Activated CD4-positive, alpha-beta T cell treated with anti-CD3 and anti-CD28 coated beads for 36 hours (primary cell): ENCODE results near the gene CCDC80. TPM values are rescaled to one million over a fixed set of nuclear protein-coding genes. Genes with fewer than 3 reads are reported as not detected.

Experiments
- ATAC-seq: fragments of 200-7000 bp; cut with Tn5 transposase; one replicate; pipeline ENCODE4 v1.10.0; 2021; ENCODE audit warnings: mild to moderate bottlenecking, moderate library complexity
- CTCF ChIA-PET: fragments of 350-600 bp; sonication (Branson Sonifier 250); formaldehyde crosslinking; loops from one replicate; lab custom pipeline; 2021; ENCODE audit warnings: antibody characterized with exemption; lab: Charles Lee
- POLR2A ChIA-PET: fragments of 350-600 bp; sonication (Branson Sonifier 250); formaldehyde crosslinking; loops from one replicate; lab custom pipeline; 2021; ENCODE audit warnings: antibody characterized with exemption, inconsistent platforms; lab: Charles Lee
- DNase-seq: peaks from one replicate; pipeline ENCODE4 v3.0.0-alpha.2; 2020
- H3K27ac Mint-ChIP-seq: one replicate; pipeline ENCODE4 v1.8.0; 2021; ENCODE audit warnings: mixed read lengths
- H3K27me3 Mint-ChIP-seq: one replicate; pipeline ENCODE4 v1.8.0; 2021; ENCODE audit warnings: mixed read lengths
- H3K36me3 Mint-ChIP-seq: one replicate; pipeline ENCODE4 v1.8.0; 2021; ENCODE audit warnings: low read depth, mixed read lengths
- H3K4me1 Mint-ChIP-seq: one replicate; pipeline ENCODE4 v1.8.0; 2021; ENCODE audit warnings: mixed read lengths
- H3K4me3 Mint-ChIP-seq: one replicate; pipeline ENCODE4 v1.8.0; 2021; ENCODE audit warnings: mild to moderate bottlenecking, moderate library complexity, mixed read lengths
- H3K9me3 Mint-ChIP-seq: one replicate; pipeline ENCODE4 v1.8.0; 2021; ENCODE audit warnings: low read depth, mixed read lengths
- intact Hi-C, 2 experiments: fragments of 100-400 bp; cut with DNase I in 1 of 2; cut with micrococcal nuclease in 1 of 2; formaldehyde crosslinking; loops; one replicate each; pipeline versions ENCODE4 v1.14.2 to v1.15.1; 2022 to 2024; cut with DNase I, micrococcal nuclease
- total RNA-seq, 2 experiments: library from RNA; stranded (reverse); gene quantifications; one replicate each; pipeline ENCODE4 v1.2.3, GENCODE V29; 2021

CCDC80 gene
- total RNA-seq, 2 experiments from 2014 or later: not detected

- POLR2A ChIA-PET: no interaction called here
- intact Hi-C loops: no loop called here
- no peaks in the 10 kb centered on the region for H3K27me3 Mint-ChIP-seq
Measured at GRCh38 chr3:112632596-112632995, 8.3 kb downstream of the CCDC80 start.

GRCh38 chr3:112631257-112631656, 9.7 kb downstream of the CCDC80 start:
- Mint-ChIP-seq H3K27me3 (no peaks in the 10 kb centered on the region), H3K4me3 (no peak overlapping the region), H3K4me1 (peaks cover 11% of the 10 kb centered on the region), H3K36me3 (no peaks in the 10 kb centered on the region), H3K27ac (no peak overlapping the region), H3K9me3 (no peaks in the 10 kb centered on the region)
- ChIA-PET CTCF (interaction anchor here (0.8 to 1.5 kb wide), 2 partner anchors 11 to 309 kb away, joined by 3 to 8 read pairs; no protein-coding TSS in a partner anchor), POLR2A (no interaction called here)
- intact Hi-C loops: no loop called here
- DNase-seq (no peak), ATAC-seq (no peak)

More at GRCh38 chr3:112632596-112632995, 8.3 kb downstream of the CCDC80 start:
- no peaks in the 10 kb centered on the region for H3K9me3 Mint-ChIP-seq
- CTCF ChIA-PET: interaction anchor here (0.6 to 1.7 kb wide), 2 partner anchors 12 to 43 kb away, joined by 3 to 5 read pairs; no protein-coding TSS in a partner anchor
- H3K4me3 Mint-ChIP-seq: no peak overlapping the region
- no peak for DNase-seq
- no peak for ATAC-seq
- peaks cover 11% of the 10 kb centered on the region for H3K4me1 Mint-ChIP-seq
- H3K36me3 Mint-ChIP-seq: no peaks in the 10 kb centered on the region
- H3K27ac Mint-ChIP-seq: no peak overlapping the region

DNA sequence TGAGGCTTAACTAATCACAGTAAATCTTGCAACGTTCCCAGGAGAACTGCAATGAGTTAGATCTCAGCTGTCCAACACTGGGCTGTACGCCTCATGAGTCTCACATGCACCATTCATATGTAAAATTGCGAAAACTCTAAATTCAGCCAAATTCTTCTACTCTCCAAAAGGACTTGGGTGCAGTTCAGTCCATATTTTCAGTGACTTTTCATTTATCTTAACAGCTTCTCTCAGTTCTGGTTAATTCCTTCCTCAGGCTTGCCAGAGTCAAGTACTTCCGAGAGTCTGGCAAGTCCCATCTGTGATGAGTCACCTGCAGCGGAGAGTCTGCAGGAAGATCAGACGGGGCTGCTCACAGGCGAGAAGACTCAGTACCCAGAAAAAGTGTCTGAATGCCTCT, 11.5 kb downstream of the CCDC80 start:
- no peak overlapping the region for H3K27ac Mint-ChIP-seq
- ChIA-PET CTCF (no interaction called here), POLR2A (no interaction called here)
- H3K9me3 Mint-ChIP-seq: no peaks in the 10 kb centered on the region
- no peaks in the 10 kb centered on the region for H3K36me3 Mint-ChIP-seq
- peaks cover 6% of the 10 kb centered on the region for H3K4me1 Mint-ChIP-seq
- intact Hi-C loops: no loop called here
- ATAC-seq (peak; percentile 83), DNase-seq (peak; percentile 48)
- H3K27me3 Mint-ChIP-seq: no peaks in the 10 kb centered on the region
- H3K4me3 Mint-ChIP-seq: no peak overlapping the region

DNA sequence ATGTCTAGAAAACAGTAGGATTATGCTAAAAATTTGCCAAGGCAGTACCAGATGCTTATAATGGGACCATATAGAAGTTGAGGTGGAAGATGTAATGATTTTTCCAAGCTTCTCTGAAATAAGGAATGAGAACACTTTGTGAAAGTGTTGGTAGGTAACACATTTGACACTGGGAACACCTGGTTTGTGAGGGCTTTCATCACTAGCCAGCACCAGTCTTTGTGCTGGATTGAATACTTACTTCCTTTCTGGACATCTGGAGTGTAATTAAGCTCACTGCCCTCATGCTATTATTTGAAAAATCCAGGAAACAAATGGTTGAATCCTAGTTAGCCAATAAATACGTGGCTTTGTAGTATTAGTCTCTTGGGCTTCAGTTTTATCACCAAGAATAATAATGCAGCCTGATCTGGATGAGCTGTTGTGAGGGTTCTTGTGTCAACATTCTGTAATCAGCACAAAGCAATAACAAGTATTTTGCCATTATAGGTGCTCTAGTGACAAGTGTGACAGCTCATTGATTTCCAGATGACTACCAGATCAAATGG, 12.9 kb downstream of the CCDC80 start:
- ChIA-PET CTCF (interaction anchor here (0.9 to 1.6 kb wide), 3 partner anchors 12 to 88 kb away, joined by 3 to 4 read pairs (median 3); no protein-coding TSS in a partner anchor), POLR2A (no interaction called here)
- no peak for DNase-seq
- no peaks in the 10 kb centered on the region for H3K9me3 Mint-ChIP-seq
- H3K36me3 Mint-ChIP-seq: no peaks in the 10 kb centered on the region
- intact Hi-C loops: no loop called here
- H3K27ac Mint-ChIP-seq: no peak overlapping the region
- H3K4me3 Mint-ChIP-seq: no peak overlapping the region
- peaks cover 4% of the 10 kb centered on the region for H3K27me3 Mint-ChIP-seq
- peaks cover 6% of the 10 kb centered on the region for H3K4me1 Mint-ChIP-seq
- ATAC-seq: no peak

GRCh38 chr3:112627419-112627818, 13.5 kb downstream of the CCDC80 start:
- Mint-ChIP-seq H3K4me1 (peaks cover 6% of the 10 kb centered on the region), H3K27ac (no peak overlapping the region), H3K27me3 (peaks cover 4% of the 10 kb centered on the region), H3K9me3 (no peaks in the 10 kb centered on the region), H3K4me3 (no peak overlapping the region), H3K36me3 (no peaks in the 10 kb centered on the region)
- DNase-seq: no peak
- CTCF ChIA-PET: interaction anchor here (1.6 kb wide), 1 partner anchor 45 kb away, joined by 4 read pairs; no protein-coding TSS in a partner anchor
- POLR2A ChIA-PET: no interaction called here
- intact Hi-C loops: no loop called here
- ATAC-seq: no peak

- ATAC-seq: no peak
- CTCF ChIA-PET: interaction anchor here (0.5 to 1.6 kb wide), 2 partner anchors 45 to 72 kb away, joined by 3 to 5 read pairs; no protein-coding TSS in a partner anchor
- H3K9me3 Mint-ChIP-seq: no peaks in the 10 kb centered on the region
Measured at GRCh38 chr3:112623717-112624116, 17.2 kb downstream of the CCDC80 start.

DNA sequence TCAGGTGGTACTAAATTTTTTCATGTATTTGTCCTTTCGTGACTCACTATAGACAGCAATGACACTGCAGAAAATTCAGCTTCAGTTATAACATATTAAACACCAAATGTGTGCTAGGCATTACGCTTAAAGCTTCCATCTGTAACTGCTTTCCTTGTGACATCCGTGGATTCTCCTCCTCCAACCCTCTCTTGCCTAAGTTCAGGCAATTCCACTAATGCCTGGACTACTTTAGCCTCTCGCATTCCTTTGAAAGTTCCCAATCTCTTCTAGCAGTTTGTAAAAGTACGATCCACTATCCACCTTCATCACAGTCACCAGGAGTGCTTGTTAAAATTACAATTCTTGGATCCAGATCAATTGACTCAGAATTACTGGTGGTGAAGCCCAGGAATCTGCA, 17.7 kb downstream of the CCDC80 start:
- DNase-seq (no peak), ATAC-seq (no peak)
- H3K27me3 Mint-ChIP-seq: peaks cover 6% of the 10 kb centered on the region
- CTCF ChIA-PET: interaction anchor here (0.5 to 1.6 kb wide), 2 partner anchors 45 to 72 kb away, joined by 3 to 5 read pairs; no protein-coding TSS in a partner anchor
- intact Hi-C loops: no loop called here
- no peaks in the 10 kb centered on the region for H3K4me1 Mint-ChIP-seq
- H3K4me3 Mint-ChIP-seq: no peak overlapping the region
- H3K27ac Mint-ChIP-seq: no peak overlapping the region
- H3K36me3 Mint-ChIP-seq: no peaks in the 10 kb centered on the region
- POLR2A ChIA-PET: no interaction called here
- H3K9me3 Mint-ChIP-seq: no peaks in the 10 kb centered on the region

More at GRCh38 chr3:112623717-112624116, 17.2 kb downstream of the CCDC80 start:
- Mint-ChIP-seq H3K36me3 (no peaks in the 10 kb centered on the region), H3K4me1 (no peaks in the 10 kb centered on the region), H3K27ac (no peak overlapping the region), H3K27me3 (peaks cover 6% of the 10 kb centered on the region), H3K4me3 (no peak overlapping the region)
- intact Hi-C loops: no loop called here
- no peak for DNase-seq
- POLR2A ChIA-PET: no interaction called here

GRCh38 chr3:112619295-112619694, 21.6 kb downstream of the CCDC80 start:
- Mint-ChIP-seq H3K36me3 (no peaks in the 10 kb centered on the region), H3K9me3 (no peaks in the 10 kb centered on the region)

DNA sequence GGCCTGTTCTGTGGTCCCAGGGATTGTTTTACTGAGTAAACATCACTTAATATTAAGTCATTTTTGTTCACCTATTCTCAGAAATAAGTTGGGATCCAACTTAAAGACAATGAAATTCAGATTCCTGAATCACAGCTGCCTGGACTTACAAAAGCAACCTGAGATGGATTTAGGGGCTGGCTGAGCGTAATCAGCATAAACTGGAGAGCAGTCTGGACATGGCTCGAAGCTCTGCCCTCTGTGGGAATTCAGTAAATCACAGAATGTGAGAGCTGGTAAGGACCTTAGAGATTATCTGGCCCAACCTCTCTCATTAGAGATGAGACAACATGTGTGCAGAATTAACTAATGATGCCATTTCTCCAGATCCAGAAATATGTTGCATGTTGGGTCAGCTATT, 23.7 kb downstream of the CCDC80 start:
- intact Hi-C loops: no loop called here
- H3K27ac Mint-ChIP-seq: no peak overlapping the region
- ChIA-PET CTCF (interaction anchor here (1.5 kb wide), 1 partner anchor 9 kb away, joined by 6 read pairs; no protein-coding TSS in a partner anchor), POLR2A (no interaction called here)
- H3K9me3 Mint-ChIP-seq: no peaks in the 10 kb centered on the region
- H3K4me1 Mint-ChIP-seq: no peaks in the 10 kb centered on the region
- peaks cover 2% of the 10 kb centered on the region for H3K27me3 Mint-ChIP-seq
- H3K36me3 Mint-ChIP-seq: no peaks in the 10 kb centered on the region
- ATAC-seq (no peak), DNase-seq (no peak)
- no peak overlapping the region for H3K4me3 Mint-ChIP-seq

More at GRCh38 chr3:112619295-112619694, 21.6 kb downstream of the CCDC80 start:
- Mint-ChIP-seq H3K4me1 (no peaks in the 10 kb centered on the region), H3K4me3 (no peak overlapping the region), H3K27ac (no peak overlapping the region), H3K27me3 (peaks cover 6% of the 10 kb centered on the region)
- ChIA-PET POLR2A (no interaction called here), CTCF (interaction anchor here (1.5 kb wide), 1 partner anchor 131 kb away, joined by 3 read pairs; no protein-coding TSS in a partner anchor)
- intact Hi-C loops: no loop called here
- ATAC-seq: peak; percentile 30
- no peak for DNase-seq

DNA sequence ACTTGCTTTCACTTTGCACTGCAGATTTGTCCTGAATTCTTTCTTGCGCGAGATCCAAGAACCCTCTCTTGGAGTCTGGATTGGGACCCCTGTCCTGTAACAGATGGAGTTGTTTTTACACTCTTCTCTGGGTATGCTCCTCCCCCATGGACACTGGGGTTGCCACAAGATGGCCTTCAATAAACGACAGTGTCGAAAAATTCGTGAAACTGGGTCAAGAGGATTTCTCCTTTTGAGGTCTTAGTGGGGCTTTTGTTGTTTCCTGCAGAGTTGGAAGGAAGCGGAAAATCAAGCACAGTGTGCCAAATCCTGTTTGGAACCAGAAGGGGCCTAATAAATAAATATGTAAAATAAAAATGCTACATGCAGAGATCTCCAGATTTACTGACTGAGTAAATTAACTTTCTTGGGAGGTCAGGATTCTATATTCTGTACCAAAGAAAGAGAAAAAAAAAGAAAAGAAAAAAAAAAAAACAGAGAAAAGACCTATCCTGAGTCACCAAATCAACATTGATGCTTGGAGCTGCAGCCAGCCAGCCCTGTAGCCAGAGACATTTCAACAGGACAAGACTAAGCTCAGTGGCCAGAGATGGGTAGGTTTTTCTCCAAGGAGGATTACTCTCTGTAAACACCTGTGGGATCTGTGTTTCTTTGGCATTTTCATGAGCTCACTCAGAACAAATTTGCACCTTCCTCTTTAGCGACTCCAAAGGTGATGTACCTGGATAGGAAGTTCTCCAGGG, 24.8 kb downstream of the CCDC80 start:
- Mint-ChIP-seq H3K27me3 (no peaks in the 10 kb centered on the region), H3K4me3 (no peak overlapping the region), H3K4me1 (no peaks in the 10 kb centered on the region), H3K9me3 (no peaks in the 10 kb centered on the region), H3K36me3 (no peaks in the 10 kb centered on the region), H3K27ac (no peak overlapping the region)
- no peak for DNase-seq
- ChIA-PET POLR2A (no interaction called here), CTCF (interaction anchor here (0.7 to 1.5 kb wide), 2 partner anchors 8 to 591 kb away, joined by 3 to 6 read pairs; no protein-coding TSS in a partner anchor)
- intact Hi-C loops: no loop called here
- ATAC-seq: no peak

DNA sequence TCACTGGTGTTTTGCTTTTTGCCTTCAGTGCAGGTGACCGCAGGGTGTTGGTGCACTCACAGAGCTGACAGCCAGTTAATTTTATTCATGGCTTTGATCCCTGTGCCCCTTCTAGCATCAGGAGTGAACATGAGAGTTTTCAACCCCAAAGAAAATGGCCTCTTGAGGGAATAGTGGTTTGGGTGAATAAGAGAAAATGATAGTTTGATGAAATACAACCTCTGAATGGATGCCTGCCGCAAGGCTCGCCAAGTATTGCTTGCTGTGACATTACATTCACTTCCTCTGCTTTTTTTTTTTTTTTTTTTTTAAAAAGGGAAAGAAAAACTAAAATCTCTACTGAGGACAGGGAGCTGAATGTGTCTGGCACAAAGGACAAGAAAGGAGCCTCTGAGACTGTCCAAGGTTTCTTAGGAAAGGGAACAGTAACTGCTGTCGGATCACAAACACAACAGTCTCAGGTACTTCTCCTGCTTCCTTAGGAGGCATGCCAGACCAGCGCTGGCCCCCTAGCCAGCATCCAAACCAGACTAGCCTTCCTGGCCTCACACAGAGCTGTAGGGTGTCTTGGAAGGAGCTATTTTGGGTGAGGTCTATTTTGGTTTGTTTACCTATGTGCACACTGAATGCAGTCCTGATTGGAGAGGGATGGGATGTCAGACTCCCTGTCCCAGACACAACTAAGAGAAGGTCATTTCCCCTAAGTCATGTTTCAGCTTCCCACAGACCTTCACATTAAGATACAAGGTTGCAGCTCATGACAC, 29.0 kb downstream of the CCDC80 start:
- H3K4me3 Mint-ChIP-seq: no peak overlapping the region
- no peak for ATAC-seq
- ChIA-PET CTCF (interaction anchor here (0.7 to 2.1 kb wide), 2 partner anchors 29 to 215 kb away, joined by 4 to 9 read pairs; no protein-coding TSS in a partner anchor), POLR2A (no interaction called here)
- H3K9me3 Mint-ChIP-seq: no peaks in the 10 kb centered on the region
- H3K27ac Mint-ChIP-seq: no peak overlapping the region
- DNase-seq: no peak
- intact Hi-C loops: no loop called here
- no peaks in the 10 kb centered on the region for H3K27me3 Mint-ChIP-seq
- no peaks in the 10 kb centered on the region for H3K4me1 Mint-ChIP-seq
- no peaks in the 10 kb centered on the region for H3K36me3 Mint-ChIP-seq
